K562 (cell line): Measurements from ENCODE around the gene C2CD2L. TPM values are rescaled to one million over a fixed set of nuclear protein-coding genes. Genes with fewer than 3 reads are reported as not detected.

Source experiments
- BRF1 ChIP-seq: IDR thresholded peaks from 3 replicates; pipeline ENCODE4 v1.6.1; 2011; ENCODE audit warnings: borderline replicate concordance, mild to moderate bottlenecking; ENCODE audit not compliant: insufficient read length; ENCODE audit errors: extremely low read depth
- CCNT2 ChIP-seq: IDR thresholded peaks from 2 replicates; pipeline ENCODE4 v1.6.1; 2011; ENCODE audit warnings: borderline replicate concordance, low read depth, mild to moderate bottlenecking, moderate library complexity, mixed read lengths, low read length; ENCODE audit not compliant: insufficient read length; ENCODE audit errors: extremely low read depth
- DIDO1 ChIP-seq: fragments of 450-650 bp; IDR thresholded peaks from 2 replicates; pipeline ENCODE4 v1.6.1; 2016; ENCODE audit warnings: low read depth, missing biosample characterization, missing genetic modification characterization
- EP300 ChIP-seq: IDR thresholded peaks from 2 replicates; pipeline ENCODE4 v1.6.1; 2012; ENCODE audit warnings: low read length, improper control_type of control experiment
- HNRNPL ChIP-seq: fragments of 200-400 bp; formaldehyde crosslinking; IDR thresholded peaks from 2 replicates; pipeline ENCODE4 v1.6.1; 2017; ENCODE audit warnings: low read depth, mild to moderate bottlenecking, low read length
- JUN ChIP-seq, 2 experiments: sonication (generic) in 1 of 2; formaldehyde crosslinking in 1 of 2; IDR thresholded peaks; 2 replicates each; pipeline versions ENCODE4 v1.6.1 to v1.8.0; 2012 to 2022; ENCODE audit warnings: borderline replicate concordance in 2 of 2, mild to moderate bottlenecking in 2 of 2, improper control_type of control experiment in 1 of 2, low read depth in 1 of 2, low read length in 1 of 2, missing genetic modification reagents in 1 of 2
- MCM7 ChIP-seq, 2 experiments: fragments of 450-650 bp; IDR thresholded peaks; 2 replicates each; pipeline ENCODE4 v1.6.1; 2016 to 2018
- NFE2 ChIP-seq: IDR thresholded peaks from 2 replicates; pipeline ENCODE4 v1.6.1; 2014; ENCODE audit warnings: antibody characterized with exemption, low read depth
- PHF8 ChIP-seq: fragments of 200-600 bp; sonication (generic); IDR thresholded peaks from 2 replicates; pipeline ENCODE4 v1.6.1; 2012; ENCODE audit warnings: mixed run types, mild to moderate bottlenecking, inconsistent platforms, low read length, moderate library complexity, borderline replicate concordance
- RB1 ChIP-seq: fragments of 450-650 bp; IDR thresholded peaks from 2 replicates; pipeline ENCODE4 v1.6.1; 2017; ENCODE audit warnings: low read depth, mild to moderate bottlenecking
- RFX7 ChIP-seq: fragments of 250-450 bp; sonication (Bioruptor Pico); IDR thresholded peaks from 2 replicates; pipeline ENCODE4 v1.5.1; 2021; ENCODE audit warnings: mild to moderate bottlenecking
- RHOXF2B ChIP-seq: fragments of 250-450 bp; sonication (Bioruptor Pico); conservative IDR thresholded peaks from 2 replicates; pipeline ENCODE4 v1.5.1; 2021
- SMARCA5 ChIP-seq: fragments of 450-650 bp; IDR thresholded peaks from 2 replicates; pipeline ENCODE4 v1.6.1; 2016
- U2AF1 ChIP-seq: fragments of 200-400 bp; formaldehyde crosslinking; optimal IDR thresholded peaks from 2 replicates; pipeline ENCODE3; 2017; ENCODE audit warnings: mild to moderate bottlenecking, low read depth, low read length, moderate library complexity
- ZFP36 ChIP-seq: fragments of 150-350 bp; IDR thresholded peaks from 2 replicates; pipeline ENCODE4 v1.6.1; 2018; ENCODE audit warnings: low read length, low read depth; ENCODE audit not compliant: partially characterized antibody
- ZZZ3 ChIP-seq: fragments of 450-650 bp; IDR thresholded peaks from 2 replicates; pipeline ENCODE4 v1.6.1; 2016; ENCODE audit warnings: antibody characterized with exemption, mild to moderate bottlenecking, moderate library complexity
- polyA plus RNA-seq, 8 experiments: library from polyadenylated mRNA; depleted of rRNA in 4 of 8; stranded (reverse) in 5 of 8; unstranded in 3 of 8; fragments of >200 nt; fragmentation: Nextera tagmentation in 2 of 8; fragmentation: Illumina TruSeq in 1 of 8; extraction: Ambion mirVana in 2 of 8; extraction: Trizol in 1 of 8; gene quantifications; 2 replicates each; pipeline versions ENCODE4 v1.2.1 to v1.2.3, GENCODE V29; 2011 to 2014; ENCODE audit warnings: inconsistent platforms in 1 of 8, missing spikeins in 1 of 8
- total RNA-seq, 7 experiments: library from RNA; depleted of rRNA in 6 of 7; stranded (reverse); fragments of >200 nt in 6 of 7; fragmentation: Illumina TruSeq in 2 of 7; extraction: Trizol in 2 of 7; gene quantifications; 2 replicates each; pipeline versions ENCODE4 v1.2.1 to v1.2.3, GENCODE V29; 2011 to 2021; ENCODE audit warnings: low replicate concordance in 1 of 7
- TF ChIP-seq, protein P1 (sequence below): sonication (generic); formaldehyde crosslinking; IDR thresholded peaks from 2 replicates; pipeline ENCODE4 v1.8.0; 2022; ENCODE audit warnings: mild to moderate bottlenecking, missing genetic modification reagents
- TF ChIP-seq, protein P2 (sequence below): IDR thresholded peaks from 2 replicates; pipeline ENCODE4 v1.6.1; 2011; ENCODE audit warnings: borderline replicate concordance, low read depth, mild to moderate bottlenecking, moderate library complexity, low read length; ENCODE audit not compliant: insufficient read depth, poor library complexity, severe bottlenecking
- TF ChIP-seq, protein P3 (sequence below): sonication (generic); formaldehyde crosslinking; IDR thresholded peaks from 2 replicates; pipeline ENCODE4 v1.8.1; 2023; ENCODE audit warnings: mild to moderate bottlenecking, missing genetic modification reagents
- TF ChIP-seq, protein P4 (sequence below): sonication (generic); formaldehyde crosslinking; IDR thresholded peaks from 2 replicates; pipeline ENCODE4 v1.9.0; 2022; ENCODE audit warnings: mild to moderate bottlenecking, missing genetic modification reagents
- TF ChIP-seq, protein P5 (sequence below): sonication (generic); formaldehyde crosslinking; IDR thresholded peaks from 2 replicates; pipeline ENCODE4 v1.8.1; 2023; ENCODE audit warnings: mild to moderate bottlenecking, missing genetic modification reagents, moderate library complexity

The C2CD2L gene
- total and polyA plus RNA-seq, 9 of the 15 experiments (the other 6 are each of a cell fraction or from before 2014, with no cell fraction given) = 0.66 to 41.2 (median 14.8) TPM

DNA sequence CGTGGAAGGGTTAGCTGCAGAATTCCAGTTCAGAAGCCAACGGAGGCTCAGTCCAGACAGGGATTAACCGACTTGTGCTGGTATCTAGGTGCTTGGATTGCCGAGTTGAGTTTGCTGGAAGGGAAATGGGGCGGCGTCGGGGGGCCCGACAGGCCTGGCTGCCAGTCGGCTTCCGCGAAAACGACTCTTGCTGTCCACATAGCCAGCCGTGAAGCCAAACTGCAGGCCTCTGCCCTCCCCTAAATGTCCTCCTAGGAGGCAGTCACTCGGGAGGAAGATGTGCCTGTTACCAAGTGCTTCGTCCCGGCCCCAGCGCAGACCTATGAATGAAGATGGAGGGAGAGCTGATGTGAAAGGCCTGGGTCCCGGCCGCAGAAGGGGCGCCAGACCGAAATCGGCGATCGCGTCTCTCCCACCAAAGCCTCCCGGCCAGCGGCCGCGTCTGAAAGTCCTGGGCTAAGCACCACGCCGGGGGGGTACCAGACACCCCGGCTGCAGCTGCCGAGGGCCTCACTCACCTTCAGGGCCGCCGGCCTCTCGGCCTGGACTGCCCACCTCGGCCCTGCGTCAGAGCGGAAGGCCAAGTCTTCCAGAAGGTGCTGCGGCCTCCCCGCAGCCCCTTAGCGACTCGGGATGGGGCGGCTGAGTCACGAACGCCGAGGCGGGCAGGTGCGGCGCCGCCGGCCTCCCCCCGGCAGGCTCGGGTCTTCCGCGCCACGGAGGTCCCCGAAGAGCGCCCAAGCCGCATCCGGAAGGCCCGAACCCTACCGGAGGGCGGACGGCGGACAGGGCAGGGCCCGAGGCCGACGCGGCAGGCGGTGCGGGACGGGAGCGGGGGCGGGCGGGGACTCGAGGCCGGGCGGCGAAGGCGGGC, 13.0 kb upstream of the C2CD2L start (continued):
- TF ChIP-seq, protein P1, sequence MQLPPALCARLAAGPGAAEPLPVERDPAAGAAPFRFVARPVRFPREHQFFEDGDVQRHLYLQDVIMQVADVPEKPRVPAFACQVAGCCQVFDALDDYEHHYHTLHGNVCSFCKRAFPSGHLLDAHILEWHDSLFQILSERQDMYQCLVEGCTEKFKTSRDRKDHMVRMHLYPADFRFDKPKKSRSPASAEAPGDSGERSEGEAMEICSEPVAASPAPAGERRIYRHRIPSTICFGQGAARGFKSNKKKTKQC (CRISPR knock-in tag) = 0 out of 2 replicates have a peak, but pooled peaks have one; percentile 60
- TF ChIP-seq ZFP36 (no peak), RHOXF2B (CRISPR knock-in tag) (no peak), CCNT2 (no peak), DIDO1 (tag) (no peak), MCM7 (IDR thresholded peaks at IDR 0.05) (no peak), RB1 (peak; percentile 11; the same call in 1 of the 2 replicates), PHF8 (no peak), SMARCA5 (no peak), BRF1 (no peak), HNRNPL (no peak), ZZZ3 (no peak), EP300 (no peak), JUN (IDR thresholded peaks at IDR 0.05; ENCODE audit: borderline replicate concordance, low read depth, low read length) (no peak), JUN (CRISPR knock-in tag; IDR thresholded peaks at IDR 0.05; ENCODE audit: borderline replicate concordance) (no peak), RFX7 (CRISPR knock-in tag) (no peak), U2AF1 (peak; percentile 57), NFE2 (no peak)
- TF ChIP-seq, protein P2, sequence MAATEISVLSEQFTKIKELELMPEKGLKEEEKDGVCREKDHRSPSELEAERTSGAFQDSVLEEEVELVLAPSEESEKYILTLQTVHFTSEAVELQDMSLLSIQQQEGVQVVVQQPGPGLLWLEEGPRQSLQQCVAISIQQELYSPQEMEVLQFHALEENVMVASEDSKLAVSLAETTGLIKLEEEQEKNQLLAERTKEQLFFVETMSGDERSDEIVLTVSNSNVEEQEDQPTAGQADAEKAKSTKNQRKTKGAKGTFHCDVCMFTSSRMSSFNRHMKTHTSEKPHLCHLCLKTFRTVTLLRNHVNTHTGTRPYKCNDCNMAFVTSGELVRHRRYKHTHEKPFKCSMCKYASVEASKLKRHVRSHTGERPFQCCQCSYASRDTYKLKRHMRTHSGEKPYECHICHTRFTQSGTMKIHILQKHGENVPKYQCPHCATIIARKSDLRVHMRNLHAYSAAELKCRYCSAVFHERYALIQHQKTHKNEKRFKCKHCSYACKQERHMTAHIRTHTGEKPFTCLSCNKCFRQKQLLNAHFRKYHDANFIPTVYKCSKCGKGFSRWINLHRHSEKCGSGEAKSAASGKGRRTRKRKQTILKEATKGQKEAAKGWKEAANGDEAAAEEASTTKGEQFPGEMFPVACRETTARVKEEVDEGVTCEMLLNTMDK = no peak
- TF ChIP-seq, protein P3, sequence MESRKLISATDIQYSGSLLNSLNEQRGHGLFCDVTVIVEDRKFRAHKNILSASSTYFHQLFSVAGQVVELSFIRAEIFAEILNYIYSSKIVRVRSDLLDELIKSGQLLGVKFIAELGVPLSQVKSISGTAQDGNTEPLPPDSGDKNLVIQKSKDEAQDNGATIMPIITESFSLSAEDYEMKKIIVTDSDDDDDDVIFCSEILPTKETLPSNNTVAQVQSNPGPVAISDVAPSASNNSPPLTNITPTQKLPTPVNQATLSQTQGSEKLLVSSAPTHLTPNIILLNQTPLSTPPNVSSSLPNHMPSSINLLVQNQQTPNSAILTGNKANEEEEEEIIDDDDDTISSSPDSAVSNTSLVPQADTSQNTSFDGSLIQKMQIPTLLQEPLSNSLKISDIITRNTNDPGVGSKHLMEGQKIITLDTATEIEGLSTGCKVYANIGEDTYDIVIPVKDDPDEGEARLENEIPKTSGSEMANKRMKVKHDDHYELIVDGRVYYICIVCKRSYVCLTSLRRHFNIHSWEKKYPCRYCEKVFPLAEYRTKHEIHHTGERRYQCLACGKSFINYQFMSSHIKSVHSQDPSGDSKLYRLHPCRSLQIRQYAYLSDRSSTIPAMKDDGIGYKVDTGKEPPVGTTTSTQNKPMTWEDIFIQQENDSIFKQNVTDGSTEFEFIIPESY (CRISPR knock-in tag) = no peak
- TF ChIP-seq, protein P4, sequence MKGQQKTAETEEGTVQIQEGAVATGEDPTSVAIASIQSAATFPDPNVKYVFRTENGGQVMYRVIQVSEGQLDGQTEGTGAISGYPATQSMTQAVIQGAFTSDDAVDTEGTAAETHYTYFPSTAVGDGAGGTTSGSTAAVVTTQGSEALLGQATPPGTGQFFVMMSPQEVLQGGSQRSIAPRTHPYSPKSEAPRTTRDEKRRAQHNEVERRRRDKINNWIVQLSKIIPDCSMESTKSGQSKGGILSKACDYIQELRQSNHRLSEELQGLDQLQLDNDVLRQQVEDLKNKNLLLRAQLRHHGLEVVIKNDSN (CRISPR knock-in tag) = 0 out of 2 replicates have a peak, but pooled peaks have one; percentile 10
- TF ChIP-seq, protein P5, sequence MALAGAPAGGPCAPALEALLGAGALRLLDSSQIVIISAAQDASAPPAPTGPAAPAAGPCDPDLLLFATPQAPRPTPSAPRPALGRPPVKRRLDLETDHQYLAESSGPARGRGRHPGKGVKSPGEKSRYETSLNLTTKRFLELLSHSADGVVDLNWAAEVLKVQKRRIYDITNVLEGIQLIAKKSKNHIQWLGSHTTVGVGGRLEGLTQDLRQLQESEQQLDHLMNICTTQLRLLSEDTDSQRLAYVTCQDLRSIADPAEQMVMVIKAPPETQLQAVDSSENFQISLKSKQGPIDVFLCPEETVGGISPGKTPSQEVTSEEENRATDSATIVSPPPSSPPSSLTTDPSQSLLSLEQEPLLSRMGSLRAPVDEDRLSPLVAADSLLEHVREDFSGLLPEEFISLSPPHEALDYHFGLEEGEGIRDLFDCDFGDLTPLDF (CRISPR knock-in tag) = no peak
